ENCODE data around the gene RUNX3.

DNA sequence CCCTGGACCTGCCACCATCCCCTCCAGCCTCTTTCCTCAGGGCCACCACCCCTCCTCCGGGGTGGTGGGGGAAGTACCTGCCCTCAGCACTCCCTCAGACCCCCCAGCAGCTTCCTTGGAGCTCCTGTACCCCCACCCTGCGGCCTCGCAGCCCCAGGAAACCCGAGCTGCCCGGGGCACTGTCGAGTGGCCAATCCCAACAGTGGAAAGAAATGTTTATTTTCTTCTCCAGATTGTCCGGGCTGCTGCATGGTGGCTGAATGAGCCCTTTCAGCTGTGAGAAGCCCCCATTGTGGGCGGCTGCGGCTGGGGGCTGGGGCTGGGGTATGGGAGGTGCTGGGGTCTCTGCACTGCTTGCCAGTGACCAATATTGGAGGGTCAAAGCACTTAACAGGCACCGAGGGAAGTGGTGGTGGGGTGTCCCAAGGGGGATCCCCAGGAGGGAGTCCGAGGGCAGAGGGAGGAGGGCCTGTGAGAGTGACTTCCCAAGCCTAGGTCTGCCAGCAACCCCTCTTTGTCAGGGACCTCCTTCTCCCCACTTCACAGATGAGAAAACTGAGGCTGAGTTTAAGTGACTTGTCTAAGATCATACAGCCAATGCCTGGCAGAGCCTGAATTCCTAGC, 25.2 kb downstream of the RUNX3 start:
- TF ChIP-seq POLR2AphosphoS5 (IDR thresholded peaks at IDR 0.05) (no peak), CTCF (IDR thresholded peaks at IDR 0.05 in 8 of 11, conservative IDR thresholded peaks at IDR 0.05 in 3 of 11) (no peak), POLR2A (IDR thresholded peaks at IDR 0.05) (no peak)
